Activated CD8-positive, alpha-beta T cell treated with anti-CD3 and anti-CD28 coated beads for 36 hours (primary cell): ENCODE measurements around the gene ZBTB1. TPM values are rescaled to one million over a fixed set of nuclear protein-coding genes. Genes with fewer than 3 reads are reported as not detected.

ENCODE experiments used
- ATAC-seq: fragments of 200-7000 bp; cut with Tn5 transposase; one replicate; pipeline ENCODE4 v1.10.0; 2021; ENCODE audit warnings: mild to moderate bottlenecking, moderate library complexity
- CTCF ChIA-PET: fragments of 350-600 bp; sonication (Branson Sonifier 250); formaldehyde crosslinking; loops from one replicate; lab custom pipeline; 2021; ENCODE audit warnings: antibody characterized with exemption; lab: Charles Lee
- POLR2A ChIA-PET: fragments of 350-600 bp; sonication (Branson Sonifier 250); formaldehyde crosslinking; loops from one replicate; lab custom pipeline; 2021; ENCODE audit warnings: antibody characterized with exemption; lab: Charles Lee
- DNase-seq: peaks from one replicate; pipeline ENCODE4 v3.0.0-alpha.2; 2020
- H3K27ac Mint-ChIP-seq: one replicate; pipeline ENCODE4 v1.8.0; 2021; ENCODE audit warnings: mild to moderate bottlenecking, mixed read lengths
- H3K27me3 Mint-ChIP-seq: one replicate; pipeline ENCODE4 v1.8.0; 2021; ENCODE audit warnings: mixed read lengths
- H3K36me3 Mint-ChIP-seq: one replicate; pipeline ENCODE4 v1.8.0; 2021; ENCODE audit warnings: low read depth, mixed read lengths
- H3K4me1 Mint-ChIP-seq: one replicate; pipeline ENCODE4 v1.8.0; 2021; ENCODE audit warnings: low read depth, mixed read lengths
- H3K4me3 Mint-ChIP-seq: one replicate; pipeline ENCODE4 v1.8.0; 2021; ENCODE audit warnings: mild to moderate bottlenecking, moderate library complexity, mixed read lengths
- H3K9me3 Mint-ChIP-seq: one replicate; pipeline ENCODE4 v1.8.0; 2021; ENCODE audit warnings: mixed read lengths
- intact Hi-C: fragments of 100-400 bp; cut with micrococcal nuclease; formaldehyde crosslinking; loops from one replicate; pipeline ENCODE4 v1.10.0; 2022
- total RNA-seq, 2 experiments: library from RNA; stranded (reverse); gene quantifications; one replicate each; pipeline ENCODE4 v1.2.3, GENCODE V29; 2021
- TF ChIP-seq, protein P1 (sequence below): fragments of 200-600 bp; IDR thresholded peaks from one replicate; pipeline ENCODE4 v1.8.0; 2022; ENCODE audit warnings: antibody characterized with exemption, mild to moderate bottlenecking

The ZBTB1 gene
- total RNA-seq, 2 experiments from 2014 or later, result 64.7 to 67.8 TPM

DNA sequence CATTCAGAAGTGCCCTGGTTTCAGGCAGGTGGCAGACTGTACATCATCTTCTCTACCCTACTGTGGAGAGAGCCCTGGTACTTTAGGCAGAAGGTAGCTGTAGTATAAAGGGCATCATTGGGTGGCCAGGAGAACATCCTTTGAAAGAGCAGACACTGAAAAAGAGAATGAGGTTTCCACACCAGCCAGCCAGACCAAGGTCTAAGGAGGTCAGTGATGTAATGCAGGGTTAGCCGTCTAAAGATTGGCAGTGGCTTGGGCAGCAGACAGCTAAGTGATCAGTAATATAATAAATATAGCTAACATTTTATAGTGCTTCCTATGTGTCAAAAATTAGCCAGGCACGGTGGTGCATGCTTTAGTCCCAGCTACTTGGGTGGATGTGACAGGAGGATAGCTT, 12.9 kb upstream of the ZBTB1 start:
- H3K4me3 Mint-ChIP-seq, result no peak overlapping the region
- POLR2A ChIA-PET, result interaction anchor here (0.5 to 2.9 kb wide), 2 partner anchors 9 to 12 kb away, joined by 3 to 19 read pairs; partner anchors contain the start of genes ZBTB1 and ZBTB25
- H3K9me3 Mint-ChIP-seq, result no peaks in the 10 kb centered on the region
- H3K36me3 Mint-ChIP-seq, result peaks cover 59% of the 10 kb centered on the region
- DNase-seq (no peak), ATAC-seq (no peak)
- CTCF ChIA-PET, result interaction anchor here (0.9 to 3.3 kb wide), 5 partner anchors 8 to 61 kb away, joined by 3 to 16 read pairs (median 4); no protein-coding TSS in a partner anchor
- no peak overlapping the region for H3K27ac Mint-ChIP-seq
- no peaks in the 10 kb centered on the region for H3K27me3 Mint-ChIP-seq
- peaks cover 51% of the 10 kb centered on the region for H3K4me1 Mint-ChIP-seq
- TF ChIP-seq, protein P1, sequence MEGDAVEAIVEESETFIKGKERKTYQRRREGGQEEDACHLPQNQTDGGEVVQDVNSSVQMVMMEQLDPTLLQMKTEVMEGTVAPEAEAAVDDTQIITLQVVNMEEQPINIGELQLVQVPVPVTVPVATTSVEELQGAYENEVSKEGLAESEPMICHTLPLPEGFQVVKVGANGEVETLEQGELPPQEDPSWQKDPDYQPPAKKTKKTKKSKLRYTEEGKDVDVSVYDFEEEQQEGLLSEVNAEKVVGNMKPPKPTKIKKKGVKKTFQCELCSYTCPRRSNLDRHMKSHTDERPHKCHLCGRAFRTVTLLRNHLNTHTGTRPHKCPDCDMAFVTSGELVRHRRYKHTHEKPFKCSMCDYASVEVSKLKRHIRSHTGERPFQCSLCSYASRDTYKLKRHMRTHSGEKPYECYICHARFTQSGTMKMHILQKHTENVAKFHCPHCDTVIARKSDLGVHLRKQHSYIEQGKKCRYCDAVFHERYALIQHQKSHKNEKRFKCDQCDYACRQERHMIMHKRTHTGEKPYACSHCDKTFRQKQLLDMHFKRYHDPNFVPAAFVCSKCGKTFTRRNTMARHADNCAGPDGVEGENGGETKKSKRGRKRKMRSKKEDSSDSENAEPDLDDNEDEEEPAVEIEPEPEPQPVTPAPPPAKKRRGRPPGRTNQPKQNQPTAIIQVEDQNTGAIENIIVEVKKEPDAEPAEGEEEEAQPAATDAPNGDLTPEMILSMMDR, result no peak
- intact Hi-C loops, result no loop called here

DNA sequence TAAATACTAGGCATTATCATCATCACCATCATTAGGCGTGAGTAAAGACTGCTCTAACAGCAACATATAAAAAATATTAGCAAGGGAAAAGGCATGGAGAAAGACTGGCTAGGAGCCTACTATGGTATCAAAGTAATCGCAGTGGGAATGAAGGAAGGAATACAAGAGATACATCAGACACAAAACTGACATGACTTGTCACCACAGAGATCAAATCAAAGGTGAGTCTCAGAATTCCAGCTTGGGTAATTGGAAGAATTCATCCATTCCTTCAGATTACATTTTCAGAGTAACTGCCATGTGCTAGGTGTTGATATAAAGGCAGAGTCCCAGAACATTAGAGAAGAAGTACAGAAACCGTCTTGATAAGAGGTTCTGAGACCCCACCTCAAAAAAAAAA, 11.1 kb upstream of the ZBTB1 start:
- no peaks in the 10 kb centered on the region for H3K9me3 Mint-ChIP-seq
- no peaks in the 10 kb centered on the region for H3K27me3 Mint-ChIP-seq
- DNase-seq (no peak), ATAC-seq (no peak)
- intact Hi-C loops, result no loop called here
- peak overlapping the region; percentile 1 for H3K27ac Mint-ChIP-seq
- H3K36me3 Mint-ChIP-seq, result peaks cover 57% of the 10 kb centered on the region
- TF ChIP-seq, protein P1, result no peak
- ChIA-PET POLR2A (interaction anchor here (1.5 to 1.9 kb wide), 2 partner anchors 10 to 11 kb away, joined by 5 to 9 read pairs; partner anchors contain the start of genes ZBTB1 and ZBTB25), CTCF (interaction anchor here (0.7 to 2.0 kb wide), 7 partner anchors 15 to 149 kb away, joined by 3 to 8 read pairs (median 3); no protein-coding TSS in a partner anchor)
- peaks cover 56% of the 10 kb centered on the region for H3K4me1 Mint-ChIP-seq
- no peak overlapping the region for H3K4me3 Mint-ChIP-seq

DNA sequence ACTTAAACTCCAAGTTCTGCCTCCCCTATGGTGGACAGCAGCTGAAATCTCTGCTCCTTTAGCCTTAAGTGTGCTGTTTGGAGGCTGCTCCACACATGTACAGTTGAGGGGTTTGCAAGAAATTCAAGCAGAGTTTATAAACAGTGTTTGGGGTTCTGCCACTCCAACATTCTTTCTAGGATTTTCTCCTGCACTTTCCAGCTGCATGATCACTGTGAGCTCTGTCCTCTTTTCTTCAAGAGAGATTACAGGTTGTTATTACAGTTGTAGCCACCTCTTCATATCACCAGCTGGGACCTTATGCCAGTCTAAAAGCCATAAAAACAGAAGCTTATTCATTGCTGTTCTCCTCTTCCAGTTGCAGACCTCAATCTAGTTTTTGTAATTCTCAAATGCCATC, 9.3 kb upstream of the ZBTB1 start:
- peaks cover 67% of the 10 kb centered on the region for H3K4me1 Mint-ChIP-seq
- H3K27ac Mint-ChIP-seq, result peak overlapping the region; percentile 55
- TF ChIP-seq, protein P1, result no peak

DNA sequence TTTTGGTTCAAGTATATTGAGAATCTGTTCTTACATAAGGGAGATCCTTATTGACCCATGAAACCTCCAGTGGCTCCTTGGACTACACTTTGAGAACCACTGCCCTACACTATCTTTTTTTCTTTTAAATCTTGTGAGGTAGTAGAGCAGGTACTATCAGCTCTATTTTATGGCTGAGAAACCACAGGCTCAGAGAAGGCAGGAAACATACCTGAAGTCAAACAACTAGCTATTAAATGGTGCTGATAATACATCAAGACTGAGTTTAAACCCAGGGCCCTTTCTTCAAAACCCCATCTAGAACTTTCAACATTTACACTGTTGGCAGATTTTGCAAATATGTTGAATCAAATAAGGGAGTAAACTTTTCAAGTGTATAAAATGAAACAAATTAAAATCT, 7.8 kb upstream of the ZBTB1 start:
- Mint-ChIP-seq H3K9me3 (no peaks in the 10 kb centered on the region), H3K4me3 (no peak overlapping the region), H3K27ac (peak overlapping the region; percentile 19), H3K4me1 (peaks cover 60% of the 10 kb centered on the region), H3K27me3 (no peaks in the 10 kb centered on the region), H3K36me3 (peaks cover 65% of the 10 kb centered on the region)
- ChIA-PET CTCF (interaction anchor here (1.7 to 3.4 kb wide), 6 partner anchors 14 to 140 kb away, joined by 3 to 14 read pairs (median 9); partner anchors contain the start of gene HSPA2), POLR2A (interaction anchor here (0.6 to 1.4 kb wide), 3 partner anchors 10 to 623 kb away, joined by 3 to 7 read pairs (median 3); no protein-coding TSS in a partner anchor)
- intact Hi-C loops, result no loop called here
- TF ChIP-seq, protein P1, result no peak
- ATAC-seq, result no peak
- DNase-seq, result no peak

More for the DNA sequence above, 9.3 kb upstream of the ZBTB1 start:
- no peak for DNase-seq
- no peak overlapping the region for H3K4me3 Mint-ChIP-seq
- H3K9me3 Mint-ChIP-seq, result no peaks in the 10 kb centered on the region
- ChIA-PET POLR2A (interaction anchor here (0.9 to 1.4 kb wide), 3 partner anchors 8 to 11 kb away, joined by 3 to 7 read pairs (median 4); partner anchors contain the start of genes ZBTB1 and ZBTB25), CTCF (interaction anchor here (1.1 to 3.4 kb wide), 4 partner anchors 10 to 65 kb away, joined by 5 to 13 read pairs (median 12); no protein-coding TSS in a partner anchor)
- H3K27me3 Mint-ChIP-seq, result no peaks in the 10 kb centered on the region
- peaks cover 67% of the 10 kb centered on the region for H3K36me3 Mint-ChIP-seq
- ATAC-seq, result no peak
- intact Hi-C loops, result no loop called here

DNA sequence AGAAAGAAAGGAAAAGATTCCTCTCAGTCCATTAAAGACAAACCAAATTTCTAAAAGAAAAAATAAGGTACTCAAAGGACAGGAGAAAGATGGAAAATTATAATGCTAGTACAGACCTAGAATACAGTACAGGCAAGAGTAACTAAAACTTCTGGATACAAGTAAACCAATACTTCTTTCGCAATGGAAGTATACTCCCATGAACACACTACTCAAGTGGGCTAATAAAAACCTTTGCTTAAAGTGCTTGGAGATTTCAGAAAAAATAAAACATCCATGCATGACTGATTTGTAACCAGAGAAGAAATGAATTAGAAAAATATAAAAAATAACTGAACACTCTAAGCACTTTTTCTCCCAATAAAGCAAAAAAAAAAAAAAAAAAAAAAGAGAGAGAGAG, 4.5 kb upstream of the ZBTB1 start:
- ChIA-PET POLR2A (interaction anchor here (1.2 to 1.8 kb wide), 2 partner anchors 10 to 112 kb away, joined by 4 to 8 read pairs; partner anchors contain the start of gene MTHFD1), CTCF (interaction anchor here (1.3 kb wide), 1 partner anchor 53 kb away, joined by 3 read pairs; no protein-coding TSS in a partner anchor)
- TF ChIP-seq, protein P1, result no peak
- Mint-ChIP-seq H3K4me1 (peaks cover 34% of the 10 kb centered on the region), H3K36me3 (peaks cover 56% of the 10 kb centered on the region), H3K4me3 (peak overlapping the region; percentile 79), H3K27ac (peak overlapping the region; percentile 90), H3K9me3 (no peaks in the 10 kb centered on the region), H3K27me3 (no peaks in the 10 kb centered on the region)
- DNase-seq, result no peak
- intact Hi-C loops, result no loop called here
- ATAC-seq, result no peak
